Keratinocyte (primary cell): ENCODE results near the gene NHSL1. TPM values are rescaled to one million over a fixed set of nuclear protein-coding genes. Genes with fewer than 3 reads are reported as not detected.

Source experiments
- DNase-seq: peaks from one replicate; pipeline ENCODE4 v3.0.0-alpha.2; 2011; ENCODE audit warnings: low read depth, missing footprints, low spot score
- FAIRE-seq: peaks from 2 replicates; lab custom pipeline; 2011; peaks lifted over from hg19 to GRCh38; lab: Jason Lieb, UNC
- H2AFZ ChIP-seq: 2 replicates; pipeline ENCODE4 v1.6.0; 2012; ENCODE audit warnings: low read length, control low read depth, inconsistent platforms; ENCODE audit not compliant: control insufficient read depth
- H3K27ac ChIP-seq: 2 replicates; pipeline ENCODE4 v1.5.1; 2011; ENCODE audit warnings: low read length; ENCODE audit not compliant: control insufficient read depth, insufficient read depth
- H3K27me3 ChIP-seq: 3 replicates; pipeline ENCODE4 v1.6.0; 2011; ENCODE audit warnings: low read length; ENCODE audit not compliant: control insufficient read depth, insufficient read depth; ENCODE audit errors: extremely low read depth
- H3K36me3 ChIP-seq, 2 experiments: 2 replicates in 1 of 2; 3 replicates in 1 of 2; pipeline ENCODE4 v1.5.1; 2011; ENCODE audit warnings: low read length in 2 of 2, mild to moderate bottlenecking in 1 of 2; ENCODE audit not compliant: control insufficient read depth in 2 of 2, insufficient read depth in 2 of 2; ENCODE audit errors: extremely low read depth in 1 of 2
- H3K4me1 ChIP-seq: 3 replicates; pipeline ENCODE4 v1.5.1; 2011; ENCODE audit warnings: low read length; ENCODE audit not compliant: control insufficient read depth, insufficient read depth; ENCODE audit errors: extremely low read depth
- H3K4me2 ChIP-seq: 3 replicates; pipeline ENCODE4 v1.6.0; 2011; ENCODE audit warnings: low read depth, low read length; ENCODE audit not compliant: control insufficient read depth, insufficient read depth; ENCODE audit errors: extremely low read depth
- H3K4me3 ChIP-seq, 3 experiments: fragments of 200-600 bp in 1 of 3; sonication (generic) in 1 of 3; 2 replicates in 2 of 3; 3 replicates in 1 of 3; pipeline ENCODE4 v1.5.1; 2011 to 2016; ENCODE audit warnings: low read length in 3 of 3, mild to moderate bottlenecking in 3 of 3, control low read depth in 2 of 3, inconsistent platforms in 1 of 3, low read depth in 1 of 3, mixed read lengths in 1 of 3, mixed run types in 1 of 3, moderate library complexity in 1 of 3; ENCODE audit not compliant: control insufficient read depth in 2 of 3, insufficient read depth in 2 of 3; ENCODE audit errors: extremely low read depth in 1 of 3
- H3K79me2 ChIP-seq: 2 replicates; pipeline ENCODE4 v1.6.0; 2012; ENCODE audit warnings: low read length; ENCODE audit not compliant: control insufficient read depth, insufficient read depth
- H3K9ac ChIP-seq: 3 replicates; pipeline ENCODE4 v1.6.0; 2011; ENCODE audit warnings: low read length; ENCODE audit not compliant: control insufficient read depth, insufficient read depth; ENCODE audit errors: extremely low read depth
- H3K9me1 ChIP-seq: 3 replicates; pipeline ENCODE4 v1.6.0; 2011; ENCODE audit warnings: low read length; ENCODE audit not compliant: control insufficient read depth, insufficient read depth; ENCODE audit errors: extremely low read depth
- H3K9me3 ChIP-seq: 2 replicates; pipeline ENCODE4 v1.5.1; 2012; ENCODE audit warnings: low read depth, low read length; ENCODE audit not compliant: control insufficient read depth
- H4K20me1 ChIP-seq: 3 replicates; pipeline ENCODE4 v1.6.0; 2011; ENCODE audit warnings: low read length; ENCODE audit not compliant: control insufficient read depth, insufficient read depth; ENCODE audit errors: extremely low read depth
- CTCF ChIP-seq, 3 experiments: IDR thresholded peaks in 1 of 3; conservative IDR thresholded peaks in 1 of 3; optimal IDR thresholded peaks in 1 of 3; 2 replicates in 2 of 3; 3 replicates in 1 of 3; pipeline versions ENCODE3 to v1.5.1; 2011; ENCODE audit warnings: low read length in 3 of 3, mild to moderate bottlenecking in 3 of 3, moderate library complexity in 2 of 3, control low read depth in 1 of 3, inconsistent platforms in 1 of 3; ENCODE audit not compliant: insufficient read depth in 2 of 3; ENCODE audit errors: extremely low read depth in 1 of 3
- EZH2 ChIP-seq: IDR thresholded peaks from one replicate; pipeline ENCODE4 v1.6.1; 2012; ENCODE audit warnings: inconsistent platforms, mild to moderate bottlenecking, low read length, moderate library complexity
- dilution Hi-C: fragments of 300-500 bp; cut with MboI; formaldehyde crosslinking; loops from one replicate; pipeline ENCODE4 v1.7.0; 2020; ENCODE audit warnings: low sequenced_read_pairs; ENCODE audit not compliant: extremely low pct_ligation_motif_present
- polyA plus RNA-seq, 5 experiments: library from polyadenylated mRNA; depleted of rRNA in 3 of 5; stranded (reverse) in 3 of 5; stranded (forward) in 1 of 5; unstranded in 1 of 5; fragments of >200 nt; gene quantifications; 1 replicate in 1 of 5; 2 replicates in 3 of 5; 3 replicates in 1 of 5; pipeline versions ENCODE4 v1.2.1 to v1.2.3, GENCODE V29; 2011 to 2012; ENCODE audit warnings: missing spikeins in 2 of 5, low read depth in 1 of 5, low replicate concordance in 1 of 5

The NHSL1 gene
- polyA plus RNA-seq, 1 donor (not counting 4 experiments of a cell fraction or from before 2014, with no cell fraction given), result 11.8 TPM

GRCh38 chr6:138533667-138534066 is 34.4 kb upstream of the NHSL1 start:
- Histone ChIP-seq H2AFZ (no peak overlapping the region), H3K27ac (no peak overlapping the region), H3K27me3 (no peaks in the 10 kb centered on the region), H3K4me2 (no peak overlapping the region), H3K9me3 (no peaks in the 10 kb centered on the region), H3K9me1 (no peaks in the 10 kb centered on the region), H3K79me2 (peaks cover 24% of the 10 kb centered on the region), H3K9ac (no peak overlapping the region), H3K4me1 (no peaks in the 10 kb centered on the region), H3K36me3 (peaks cover 0 to 5% of the 10 kb centered on the region in 2 experiments), H4K20me1 (no peaks in the 10 kb centered on the region), H3K4me3 (no peak overlapping the region)
- DNase-seq (no peak), FAIRE-seq (peak; percentile 26)
- dilution Hi-C loops, result no loop called here
- TF ChIP-seq EZH2, result no peak
- TF ChIP-seq CTCF (optimal IDR thresholded peaks at IDR 0.05 in 1 of 3, IDR thresholded peaks at IDR 0.05 in 1 of 3, conservative IDR thresholded peaks at IDR 0.05 in 1 of 3; ENCODE audit: extremely low read depth in 1 of 3, insufficient read depth in 2 of 3, low read length in 3 of 3), result no peak

- FAIRE-seq (no peak), DNase-seq (no peak)
- Histone ChIP-seq H3K36me3 (peaks cover 0 to 5% of the 10 kb centered on the region in 2 experiments), H3K4me2 (no peak overlapping the region), H2AFZ (no peak overlapping the region), H3K9me3 (no peaks in the 10 kb centered on the region), H3K27ac (no peak overlapping the region), H3K4me1 (no peaks in the 10 kb centered on the region), H3K4me3 (no peak overlapping the region), H3K9me1 (no peaks in the 10 kb centered on the region), H3K9ac (no peak overlapping the region), H4K20me1 (no peaks in the 10 kb centered on the region), H3K27me3 (no peaks in the 10 kb centered on the region), H3K79me2 (peaks cover 25% of the 10 kb centered on the region)
- TF ChIP-seq CTCF (optimal IDR thresholded peaks at IDR 0.05 in 1 of 3, IDR thresholded peaks at IDR 0.05 in 1 of 3, conservative IDR thresholded peaks at IDR 0.05 in 1 of 3; ENCODE audit: extremely low read depth in 1 of 3, insufficient read depth in 2 of 3, low read length in 3 of 3), result no peak
- dilution Hi-C loops, result no loop called here
These were observed 32.1 kb upstream of the NHSL1 start for GRCh38 chr6:138531387-138531786.
